ENCODE results near the gene AMPD1.

DNA sequence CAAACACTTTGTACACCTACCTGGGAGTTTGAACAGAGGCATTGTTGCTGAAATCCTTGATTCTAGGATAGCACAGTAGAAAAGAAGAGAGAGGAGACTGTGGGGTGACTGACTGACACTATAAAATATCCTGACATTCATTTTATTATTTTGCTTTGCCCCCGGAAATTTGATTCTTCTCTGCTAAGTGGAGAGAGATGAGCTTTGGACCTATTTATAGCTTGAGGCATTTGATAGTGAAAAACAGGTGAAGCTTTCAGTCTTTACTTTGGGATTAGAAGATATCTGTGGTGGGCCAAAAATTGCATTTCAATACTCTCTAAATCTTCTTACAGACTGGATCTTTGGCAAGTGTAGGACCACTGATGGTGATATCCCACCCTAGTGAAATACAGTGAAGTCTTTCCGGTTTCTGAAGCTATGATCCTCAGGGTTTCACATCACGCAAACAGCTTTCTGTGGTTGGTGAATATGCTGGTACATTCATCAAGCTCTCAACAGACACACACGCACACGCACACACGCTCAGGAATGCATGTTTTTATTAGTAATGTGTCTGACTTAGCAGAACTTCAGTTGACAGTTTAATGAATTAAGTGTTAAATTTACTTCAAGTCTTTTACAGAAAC, at the start of gene AMPD1:
- no peak for TF ChIP-seq FOXJ3 (CRISPR knock-in tag; IDR thresholded peaks at IDR 0.05)
- no peak for TF ChIP-seq POLR2AphosphoS5 (IDR thresholded peaks at IDR 0.05; ENCODE audit: low read depth, low read length)
- TF ChIP-seq ELF1 (IDR thresholded peaks at IDR 0.05), result no peak
- TF ChIP-seq, protein P1, sequence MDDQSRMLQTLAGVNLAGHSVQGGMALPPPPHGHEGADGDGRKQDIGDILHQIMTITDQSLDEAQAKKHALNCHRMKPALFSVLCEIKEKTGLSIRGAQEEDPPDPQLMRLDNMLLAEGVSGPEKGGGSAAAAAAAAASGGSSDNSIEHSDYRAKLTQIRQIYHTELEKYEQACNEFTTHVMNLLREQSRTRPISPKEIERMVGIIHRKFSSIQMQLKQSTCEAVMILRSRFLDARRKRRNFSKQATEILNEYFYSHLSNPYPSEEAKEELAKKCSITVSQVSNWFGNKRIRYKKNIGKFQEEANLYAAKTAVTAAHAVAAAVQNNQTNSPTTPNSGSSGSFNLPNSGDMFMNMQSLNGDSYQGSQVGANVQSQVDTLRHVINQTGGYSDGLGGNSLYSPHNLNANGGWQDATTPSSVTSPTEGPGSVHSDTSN (IDR thresholded peaks at IDR 0.05), result no peak
